ENCODE results near the gene KAT5.
"Not testable (repeated sequence)": the region's sequence is repeated elsewhere in the genome, so short reads cannot be mapped to it uniquely, and the experiment has no call there.

KAT5 gene

GRCh38 chr11:65695459-65696241, 16.4 kb upstream of the KAT5 start:
- Histone ChIP-seq H3K27ac (ENCODE audit: low read depth, low read length) (no peak overlapping the region), H3K36me3 (ENCODE audit: control insufficient read depth, insufficient read depth, low read length) (no peaks in the 10 kb centered on the region), H3K9ac (ENCODE audit: low read length) (no peak overlapping the region), H3K27me3 (ENCODE audit: control insufficient read depth, insufficient read depth, low read length) (0 out of 2 replicates have a peak, but pooled peaks cover 3% of the 10 kb centered on the region), H3K4me1 (ENCODE audit: control insufficient read depth, insufficient read depth, low read length) (peaks cover 4% of the 10 kb centered on the region; the same call in 1 of the 2 replicates), H3K4me3 (ENCODE audit: low read depth, low read length) (no peak overlapping the region), H3K9me3 (ENCODE audit: control insufficient read depth, insufficient read depth, low read depth, low read length) (peaks cover 4% of the 10 kb centered on the region; the same call in 1 of the 2 replicates)

GRCh38 chr11:65696802-65697552, 15.1 kb upstream of the KAT5 start:
- Histone ChIP-seq H3K27me3 (ENCODE audit: control insufficient read depth, insufficient read depth, low read length) (0 out of 2 replicates have a peak, but pooled peaks cover 3% of the 10 kb centered on the region), H3K9ac (ENCODE audit: low read length) (no peak overlapping the region), H3K9me3 (ENCODE audit: control insufficient read depth, insufficient read depth, low read depth, low read length) (peaks cover 4% of the 10 kb centered on the region; the same call in 1 of the 2 replicates), H3K36me3 (ENCODE audit: control insufficient read depth, insufficient read depth, low read length) (no peaks in the 10 kb centered on the region), H3K4me1 (ENCODE audit: control insufficient read depth, insufficient read depth, low read length) (peaks cover 4% of the 10 kb centered on the region; the same call in 1 of the 2 replicates), H3K27ac (ENCODE audit: low read depth, low read length) (no peak overlapping the region), H3K4me3 (ENCODE audit: low read depth, low read length) (no peak overlapping the region)

GRCh38 chr11:65698205-65698604, 13.8 kb upstream of the KAT5 start:
- Histone ChIP-seq H3K27ac (ENCODE audit: low read depth, low read length) (no peak overlapping the region), H3K36me3 (ENCODE audit: control insufficient read depth, insufficient read depth, low read length) (no peaks in the 10 kb centered on the region), H3K4me3 (ENCODE audit: low read depth, low read length) (no peak overlapping the region), H3K9ac (ENCODE audit: low read length) (no peak overlapping the region), H3K9me3 (ENCODE audit: control insufficient read depth, insufficient read depth, low read depth, low read length) (peaks cover 4% of the 10 kb centered on the region; the same call in 1 of the 2 replicates), H3K4me1 (ENCODE audit: control insufficient read depth, insufficient read depth, low read length) (no peaks in the 10 kb centered on the region), H3K27me3 (ENCODE audit: control insufficient read depth, insufficient read depth, low read length) (0 out of 2 replicates have a peak, but pooled peaks cover 3% of the 10 kb centered on the region)

GRCh38 chr11:65699306-65699705, 12.7 kb upstream of the KAT5 start:
- Histone ChIP-seq H3K36me3 (ENCODE audit: control insufficient read depth, insufficient read depth, low read length) (no peaks in the 10 kb centered on the region), H3K27me3 (ENCODE audit: control insufficient read depth, insufficient read depth, low read length) (0 out of 2 replicates have a peak, but pooled peaks cover 3% of the 10 kb centered on the region), H3K9ac (ENCODE audit: low read length) (no peak overlapping the region), H3K4me1 (ENCODE audit: control insufficient read depth, insufficient read depth, low read length) (no peaks in the 10 kb centered on the region), H3K9me3 (ENCODE audit: control insufficient read depth, insufficient read depth, low read depth, low read length) (peaks cover 4% of the 10 kb centered on the region; the same call in 1 of the 2 replicates), H3K4me3 (ENCODE audit: low read depth, low read length) (no peak overlapping the region), H3K27ac (ENCODE audit: low read depth, low read length) (no peak overlapping the region)

- H3K9me3 ChIP-seq (ENCODE audit: control insufficient read depth, insufficient read depth, low read depth, low read length) = peaks cover 4% of the 10 kb centered on the region; the same call in 1 of the 2 replicates
- H3K4me1 ChIP-seq (ENCODE audit: control insufficient read depth, insufficient read depth, low read length) = no peaks in the 10 kb centered on the region
- no peaks in the 10 kb centered on the region for H3K36me3 ChIP-seq (ENCODE audit: control insufficient read depth, insufficient read depth, low read length)
- H3K9ac ChIP-seq (ENCODE audit: low read length) = no peak overlapping the region
- H3K27ac ChIP-seq (ENCODE audit: low read depth, low read length) = no peak overlapping the region
- 0 out of 2 replicates have a peak, but pooled peaks cover 3% of the 10 kb centered on the region for H3K27me3 ChIP-seq (ENCODE audit: control insufficient read depth, insufficient read depth, low read length)
- no peak overlapping the region for H3K4me3 ChIP-seq (ENCODE audit: low read depth, low read length)
Observed at GRCh38 chr11:65700399-65700798, 11.7 kb upstream of the KAT5 start.

GRCh38 chr11:65701686-65702085, 10.4 kb upstream of the KAT5 start:
- Histone ChIP-seq H3K4me1 (ENCODE audit: control insufficient read depth, insufficient read depth, low read length) (no peaks in the 10 kb centered on the region), H3K9ac (ENCODE audit: low read length) (no peak overlapping the region)

GRCh38 chr11:65703846-65704245, 8.2 kb upstream of the KAT5 start:
- no peaks in the 10 kb centered on the region for H3K36me3 ChIP-seq (ENCODE audit: control insufficient read depth, insufficient read depth, low read length)
- H3K4me3 ChIP-seq (ENCODE audit: low read depth, low read length) = no peak overlapping the region
- H3K9me3 ChIP-seq (ENCODE audit: control insufficient read depth, insufficient read depth, low read depth, low read length) = peaks cover 4% of the 10 kb centered on the region; the same call in 1 of the 2 replicates
- peaks cover 8% of the 10 kb centered on the region; the same call in 1 of the 2 replicates for H3K27me3 ChIP-seq (ENCODE audit: control insufficient read depth, insufficient read depth, low read length)
- no peak overlapping the region for H3K9ac ChIP-seq (ENCODE audit: low read length)
- H3K27ac ChIP-seq (ENCODE audit: low read depth, low read length) = no peak overlapping the region
- H3K4me1 ChIP-seq (ENCODE audit: control insufficient read depth, insufficient read depth, low read length) = no peaks in the 10 kb centered on the region

More at GRCh38 chr11:65701686-65702085, 10.4 kb upstream of the KAT5 start:
- no peak overlapping the region for H3K27ac ChIP-seq (ENCODE audit: low read depth, low read length)
- H3K9me3 ChIP-seq (ENCODE audit: control insufficient read depth, insufficient read depth, low read depth, low read length) = peaks cover 4% of the 10 kb centered on the region; the same call in 1 of the 2 replicates
- no peaks in the 10 kb centered on the region for H3K36me3 ChIP-seq (ENCODE audit: control insufficient read depth, insufficient read depth, low read length)
- H3K4me3 ChIP-seq (ENCODE audit: low read depth, low read length) = no peak overlapping the region
- H3K27me3 ChIP-seq (ENCODE audit: control insufficient read depth, insufficient read depth, low read length) = 0 out of 2 replicates have a peak, but pooled peaks cover 3% of the 10 kb centered on the region

GRCh38 chr11:65706303-65706763, 5.7 kb upstream of the KAT5 start:
- not testable (repeated sequence) for H3K4me3 ChIP-seq (ENCODE audit: low read depth, low read length); H3K27ac ChIP-seq (ENCODE audit: low read depth, low read length); H3K9me3 ChIP-seq (ENCODE audit: control insufficient read depth, insufficient read depth, low read depth, low read length)

GRCh38 chr11:65707002-65707401, 5.0 kb upstream of the KAT5 start:
- not testable (repeated sequence) for H3K27me3 ChIP-seq (ENCODE audit: control insufficient read depth, insufficient read depth, low read length); H3K27ac ChIP-seq (ENCODE audit: low read depth, low read length); H3K9ac ChIP-seq (ENCODE audit: low read length); H3K9me3 ChIP-seq (ENCODE audit: control insufficient read depth, insufficient read depth, low read depth, low read length); H3K36me3 ChIP-seq (ENCODE audit: control insufficient read depth, insufficient read depth, low read length); H3K4me1 ChIP-seq (ENCODE audit: control insufficient read depth, insufficient read depth, low read length); H3K4me3 ChIP-seq (ENCODE audit: low read depth, low read length)

More at GRCh38 chr11:65706303-65706763, 5.7 kb upstream of the KAT5 start:
- not testable (repeated sequence) for H3K36me3 ChIP-seq (ENCODE audit: control insufficient read depth, insufficient read depth, low read length); H3K27me3 ChIP-seq (ENCODE audit: control insufficient read depth, insufficient read depth, low read length); H3K9ac ChIP-seq (ENCODE audit: low read length); H3K4me1 ChIP-seq (ENCODE audit: control insufficient read depth, insufficient read depth, low read length)

- Histone ChIP-seq H3K9ac (ENCODE audit: low read length) (no peak overlapping the region), H3K4me3 (ENCODE audit: low read depth, low read length) (no peak overlapping the region), H3K4me1 (ENCODE audit: control insufficient read depth, insufficient read depth, low read length) (peaks cover 4% of the 10 kb centered on the region; the same call in 1 of the 2 replicates), H3K27me3 (ENCODE audit: control insufficient read depth, insufficient read depth, low read length) (peaks cover 4% of the 10 kb centered on the region; the same call in 1 of the 2 replicates), H3K36me3 (ENCODE audit: control insufficient read depth, insufficient read depth, low read length) (peaks cover 8% of the 10 kb centered on the region), H3K9me3 (ENCODE audit: control insufficient read depth, insufficient read depth, low read depth, low read length) (no peaks in the 10 kb centered on the region), H3K27ac (ENCODE audit: low read depth, low read length) (no peak overlapping the region)
Observed at GRCh38 chr11:65708451-65708850, 3.6 kb upstream of the KAT5 start.
